ENCODE measurements around the gene ERCC6.

- TF ChIP-seq EZH2 (IDR thresholded peaks at IDR 0.05) (no peak), POLR2AphosphoS5 (IDR thresholded peaks at IDR 0.05; ENCODE audit: borderline replicate concordance, low read depth, low read length) (no peak)
These were observed 67.4 kb downstream of the ERCC6 start for GRCh38 chr10:49471532-49471931.

Measured in SK-N-MC (cell line).